GM19035 (cell line): Measurements from ENCODE around the gene SCARF2.
"Not testable (repeated sequence)": the region's sequence is repeated elsewhere in the genome, so short reads cannot be mapped to it uniquely, and the experiment has no call there.

Experiments
- ATAC-seq: cut with Tn5 transposase; IDR thresholded peaks from one replicate; pipeline ENCODE4 v1.9.1; 2021; ENCODE audit not compliant: unreplicated experiment

The SCARF2 gene

GRCh38 chr22:20393705-20394476 is 43.7 kb downstream of the SCARF2 start, which contains the start of gene ZNF74:
TSS of gene ZNF74 (plus strand) at chr22:20394151. CDS start at chr22:20394629, 478 bp downstream.
- peak; percentile 74 for ATAC-seq

DNA sequence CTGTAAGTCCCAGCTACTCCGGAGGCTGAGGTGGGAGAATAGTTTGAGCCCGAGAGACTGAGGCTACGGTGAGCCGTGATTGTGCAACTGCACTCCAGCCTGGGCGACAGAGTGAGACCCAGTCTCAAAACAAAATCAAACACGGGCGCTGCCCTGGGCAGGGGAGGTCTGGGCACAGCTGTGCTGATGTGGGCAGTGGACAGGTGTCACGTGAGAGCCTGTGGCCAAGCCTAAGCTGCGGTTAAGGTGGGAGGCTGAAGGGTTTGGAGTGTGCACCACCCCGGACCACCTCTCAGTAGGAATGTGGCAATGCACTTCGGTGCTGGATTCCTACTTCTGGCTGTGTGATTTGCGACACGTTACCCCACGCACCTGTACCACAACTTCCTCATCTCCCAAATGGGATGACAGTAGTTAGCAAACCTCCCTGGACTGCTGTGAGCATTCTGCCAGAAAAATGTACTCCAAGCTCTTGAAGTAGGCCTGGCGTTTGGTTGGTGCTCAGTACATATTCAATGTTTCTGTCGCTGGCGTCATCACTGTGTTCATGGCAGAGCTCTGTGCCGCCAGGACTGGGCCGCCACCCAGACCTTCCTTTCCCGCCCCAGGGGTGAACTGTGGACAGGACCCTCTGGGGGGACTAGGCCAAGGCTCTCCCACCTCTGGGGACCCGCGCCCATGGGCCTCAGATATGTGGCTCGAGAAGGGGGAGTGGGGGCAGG is 44.5 kb downstream of the SCARF2 start:
- ATAC-seq = peak; percentile 21

DNA sequence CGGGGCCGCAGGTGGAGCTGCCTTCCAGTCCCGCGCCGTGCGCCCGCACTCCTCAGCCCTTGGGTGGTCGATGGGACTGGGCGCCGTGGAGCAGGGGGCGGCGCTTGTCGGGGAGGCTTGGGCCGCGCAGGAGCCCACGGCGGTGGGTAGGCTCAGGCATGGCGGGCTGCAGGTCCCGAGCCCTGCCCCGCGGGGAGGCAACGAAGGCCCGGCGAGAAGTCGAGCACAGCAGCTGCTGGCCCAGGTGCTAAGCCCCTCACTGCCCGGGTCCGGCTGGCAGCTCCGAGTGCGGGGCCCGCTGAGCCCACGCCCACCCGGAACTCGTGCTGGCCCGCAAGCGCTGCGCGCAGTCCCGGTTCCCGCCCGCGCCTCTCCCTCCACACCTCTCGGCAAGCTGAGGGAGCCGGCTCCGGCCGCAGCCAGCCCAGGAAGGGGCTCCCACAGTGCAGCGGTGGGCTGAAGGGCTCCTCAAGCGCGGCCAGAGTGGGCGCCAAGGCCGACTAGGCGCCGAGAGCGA is 45.2 kb downstream of the SCARF2 start:
- not testable (repeated sequence) for ATAC-seq

DNA sequence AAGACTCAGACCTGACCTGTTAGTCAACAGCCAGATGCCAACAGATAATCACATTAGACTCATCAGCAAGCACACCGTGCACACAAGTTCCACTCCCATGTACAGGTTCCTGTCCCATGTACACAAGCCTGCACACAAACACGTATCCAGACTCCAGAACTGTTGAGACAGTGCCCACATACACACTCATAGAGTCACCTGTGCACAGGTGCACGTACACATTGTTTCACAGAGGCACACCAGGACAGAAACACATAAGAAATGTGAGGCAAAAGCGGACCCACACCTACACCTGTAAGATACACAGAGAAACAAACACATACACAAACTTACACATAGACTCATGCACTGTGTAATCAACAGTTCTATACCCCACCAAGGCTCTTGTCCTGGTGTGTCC is 46.4 kb downstream of the SCARF2 start:
- ATAC-seq = no peak

DNA sequence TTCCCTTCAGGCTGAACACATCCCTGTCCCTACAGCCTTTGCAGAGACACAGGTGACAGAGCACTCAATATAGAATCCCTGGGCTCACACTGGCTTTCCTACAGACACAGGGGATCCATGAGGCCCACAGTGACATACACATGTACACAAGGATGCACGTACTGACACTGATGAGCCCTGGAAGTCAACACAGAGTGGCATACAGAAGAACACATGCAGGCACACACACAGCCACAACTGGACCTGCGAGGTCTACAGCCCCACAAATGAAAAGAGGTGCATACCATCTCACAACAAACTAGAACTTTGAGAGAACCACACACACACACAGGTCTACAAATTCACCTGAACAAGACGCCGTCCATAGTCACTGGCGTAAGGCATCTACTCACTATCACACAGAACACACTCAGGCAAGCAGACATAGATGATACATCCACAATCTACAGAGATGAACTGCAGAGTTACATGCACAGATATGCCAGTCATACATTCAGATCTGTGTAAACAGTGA is 47.2 kb downstream of the SCARF2 start:
- ATAC-seq = no peak

DNA sequence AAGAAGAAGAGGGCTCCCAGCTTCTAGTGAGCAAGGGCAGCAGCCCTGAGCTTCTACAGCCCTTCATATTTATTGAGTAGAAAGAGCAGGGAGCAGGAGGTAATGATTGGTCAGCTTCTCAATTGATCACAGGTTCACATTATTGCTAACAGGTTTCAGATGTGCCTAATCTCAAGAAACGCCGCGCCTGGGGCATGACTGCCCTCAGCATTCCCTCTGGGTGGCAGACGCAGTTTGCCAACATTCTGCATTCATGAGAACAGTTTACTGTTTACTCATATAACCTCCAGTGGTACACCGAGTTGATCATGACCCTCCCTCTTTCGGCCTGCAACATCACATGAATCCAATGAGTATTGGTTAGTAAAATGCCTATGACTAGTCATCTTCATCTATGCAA is 48.3 kb downstream of the SCARF2 start:
- ATAC-seq = no peak

- ATAC-seq = no peak
Observed at GRCh38 chr22:20388200-20388599, 49.4 kb downstream of the SCARF2 start.

DNA sequence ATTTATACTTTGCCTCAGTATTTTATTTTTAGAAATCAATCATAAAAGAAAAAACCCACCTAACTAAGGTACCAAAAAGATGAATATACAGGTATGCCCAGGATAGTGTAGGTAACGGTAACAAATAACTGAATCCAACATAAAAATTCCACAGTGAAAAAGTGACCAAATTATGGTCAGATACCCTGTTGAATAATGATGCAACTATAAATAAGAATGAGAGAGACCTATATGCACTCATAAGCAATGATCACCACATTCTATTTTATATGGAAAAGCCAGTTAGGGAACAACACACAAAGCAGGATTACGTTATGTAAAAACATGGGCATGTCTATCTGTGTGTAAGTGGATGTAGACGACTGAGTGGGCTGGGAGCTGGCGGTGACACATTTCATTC is 50.7 kb downstream of the SCARF2 start:
- no peak for ATAC-seq

DNA sequence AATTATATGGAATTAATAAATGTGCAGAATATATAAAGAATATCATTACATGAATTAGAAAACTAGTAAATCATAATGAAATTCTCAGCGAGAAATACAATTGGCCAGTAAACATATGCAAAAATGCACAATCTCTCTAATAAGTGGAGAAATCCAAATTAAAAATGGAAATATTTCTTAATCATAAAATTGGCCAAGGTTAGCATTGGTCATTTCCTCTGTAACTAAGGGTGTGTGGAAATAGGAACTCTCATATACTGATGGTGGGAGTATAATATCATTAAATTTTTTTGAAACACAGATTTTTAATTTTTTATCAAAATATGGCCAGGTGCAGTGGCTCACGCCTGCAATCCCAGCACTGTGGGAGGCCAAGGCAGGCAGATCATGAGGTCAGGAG is 51.3 kb downstream of the SCARF2 start:
- no peak for ATAC-seq

DNA sequence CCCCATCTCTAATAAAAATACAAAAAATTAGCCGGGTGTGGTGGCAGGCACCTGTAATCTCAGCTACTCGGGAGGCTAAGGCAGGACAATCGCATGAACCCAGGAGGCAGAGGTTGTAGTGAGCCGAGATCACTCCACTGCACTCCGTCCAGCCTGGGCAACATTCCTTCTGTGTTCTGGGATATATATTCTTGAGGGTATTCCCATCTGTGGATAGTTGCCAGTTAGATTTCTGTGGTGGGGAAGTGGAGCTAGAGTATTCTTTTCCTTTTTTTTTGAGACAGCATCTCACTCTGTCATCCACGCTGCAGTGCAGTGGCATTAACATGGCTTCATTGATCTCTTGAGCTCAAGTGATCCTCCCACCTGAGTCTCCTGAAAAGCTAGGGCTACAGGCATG is 52.8 kb downstream of the SCARF2 start:
- ATAC-seq = no peak

- ATAC-seq = no peak
Observed at GRCh38 chr22:20384171-20384570, 53.5 kb downstream of the SCARF2 start.

GRCh38 chr22:20383538-20383937 is 54.1 kb downstream of the SCARF2 start:
- ATAC-seq = no peak

DNA sequence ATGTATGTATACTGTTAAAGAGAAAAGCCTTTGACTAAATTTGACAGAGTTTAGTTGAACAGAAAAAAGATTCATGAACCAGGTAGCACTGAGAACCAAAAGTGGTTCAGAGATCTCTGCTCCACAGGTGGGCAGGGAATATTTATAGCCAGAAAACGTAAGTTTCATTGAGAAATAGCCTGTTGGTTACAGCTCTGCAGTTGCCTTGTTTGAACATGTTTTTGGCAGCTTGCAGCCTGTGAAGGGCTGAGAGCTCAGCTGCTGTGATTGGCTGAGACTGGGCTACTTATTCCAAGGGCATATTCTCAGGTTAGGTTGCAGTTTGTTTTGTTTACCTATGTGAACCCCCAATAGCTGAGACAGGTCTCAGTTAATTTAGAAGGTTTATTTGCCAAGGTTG is 57.1 kb downstream of the SCARF2 start:
- ATAC-seq = no peak

- not testable (repeated sequence) for ATAC-seq
Observed at GRCh38 chr22:20378684-20379083, 58.9 kb downstream of the SCARF2 start.

- no peak for ATAC-seq
Observed at GRCh38 chr22:20378110-20378509, 59.5 kb downstream of the SCARF2 start.

- not testable (repeated sequence) for ATAC-seq
Observed at GRCh38 chr22:20376983-20377382, 60.6 kb downstream of the SCARF2 start.

DNA sequence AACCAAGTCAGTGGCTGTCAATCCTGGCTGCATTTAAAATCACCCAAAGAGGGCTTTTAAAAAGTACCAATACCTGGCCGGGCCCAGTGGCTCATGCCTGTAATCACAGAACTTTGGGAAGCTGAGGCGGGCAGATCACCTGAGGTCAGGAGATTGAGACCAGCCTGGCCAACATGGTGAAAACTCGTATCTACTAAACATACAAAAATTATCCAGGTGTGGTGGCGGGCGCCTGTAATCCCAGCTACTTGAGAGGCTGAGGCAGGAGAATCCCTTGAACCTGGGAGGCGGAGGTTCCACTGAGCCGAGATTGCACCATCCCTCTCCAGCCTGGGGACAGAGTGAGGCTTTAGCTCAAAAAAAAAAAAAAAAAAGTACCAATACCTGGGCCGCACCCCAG is 61.3 kb downstream of the SCARF2 start:
- ATAC-seq = not testable (repeated sequence)
